GM18505 (cell line): ENCODE results near the gene BLVRB.
A peak's percentile ranks its signal among the peaks of the same experiment; 100 is the strongest.
"Not testable (repeated sequence)": the region's sequence is repeated elsewhere in the genome, so short reads cannot be mapped to it uniquely, and the experiment has no call there.

Experiments used
- ATAC-seq: cut with Tn5 transposase; IDR thresholded peaks from one replicate; pipeline ENCODE4 v1.9.1; 2021; ENCODE audit not compliant: unreplicated experiment
- POLR2A ChIP-seq: IDR thresholded peaks from 4 replicates; pipeline ENCODE4 v1.6.1; 2011; ENCODE audit warnings: borderline replicate concordance; ENCODE audit not compliant: insufficient read depth, insufficient read length; ENCODE audit errors: extremely low read depth

Gene BLVRB

GRCh38 chr19:40466985-40467734, 1.6 kb upstream of the BLVRB start, which contains the start of gene SPTBN4:
TSS of gene SPTBN4 (plus strand) at chr19:40467001. CDS start at chr19:40472622, 5,621 bp downstream.
- TF ChIP-seq POLR2A = no peak
- ATAC-seq = no peak

- TF ChIP-seq POLR2A = no peak
- ATAC-seq = peak; percentile 32
Measured at GRCh38 chr19:40466219-40466984, 857 bp upstream of the BLVRB start.

- ATAC-seq = no peak
- no peak for TF ChIP-seq POLR2A
Measured at GRCh38 chr19:40465025-40465556, 454 bp downstream of the BLVRB start.

GRCh38 chr19:40464059-40465024, 1.2 kb downstream of the BLVRB start:
- TF ChIP-seq POLR2A = no peak
- no peak for ATAC-seq

- ATAC-seq = not testable (repeated sequence)
Measured at GRCh38 chr19:40463587-40464037, 1.9 kb downstream of the BLVRB start.

GRCh38 chr19:40461669-40462221, 3.8 kb downstream of the BLVRB start:
- no peak for ATAC-seq
- no peak for TF ChIP-seq POLR2A

GRCh38 chr19:40460185-40460584, 5.4 kb downstream of the BLVRB start:
- ATAC-seq = no peak
- no peak for TF ChIP-seq POLR2A

- no peak for TF ChIP-seq POLR2A
- ATAC-seq = no peak
Measured at GRCh38 chr19:40458597-40458974, 7.0 kb downstream of the BLVRB start.

GRCh38 chr19:40457953-40458596, 7.5 kb downstream of the BLVRB start:
- no peak for ATAC-seq
- TF ChIP-seq POLR2A = no peak

GRCh38 chr19:40457048-40457447, 8.5 kb downstream of the BLVRB start:
- ATAC-seq = no peak
- TF ChIP-seq POLR2A = no peak

GRCh38 chr19:40453943-40454342, 11.6 kb downstream of the BLVRB start:
- not testable (repeated sequence) for ATAC-seq

- TF ChIP-seq POLR2A = no peak
- no peak for ATAC-seq
Measured at GRCh38 chr19:40453151-40453735, 12.3 kb downstream of the BLVRB start.
